ENCODE data around the gene CMTM8. TPM values are rescaled to one million over a fixed set of nuclear protein-coding genes. Genes with fewer than 3 reads are reported as not detected.

The CMTM8 gene
- total RNA-seq, 1 donor from 2014 or later, result 7.5 TPM

DNA sequence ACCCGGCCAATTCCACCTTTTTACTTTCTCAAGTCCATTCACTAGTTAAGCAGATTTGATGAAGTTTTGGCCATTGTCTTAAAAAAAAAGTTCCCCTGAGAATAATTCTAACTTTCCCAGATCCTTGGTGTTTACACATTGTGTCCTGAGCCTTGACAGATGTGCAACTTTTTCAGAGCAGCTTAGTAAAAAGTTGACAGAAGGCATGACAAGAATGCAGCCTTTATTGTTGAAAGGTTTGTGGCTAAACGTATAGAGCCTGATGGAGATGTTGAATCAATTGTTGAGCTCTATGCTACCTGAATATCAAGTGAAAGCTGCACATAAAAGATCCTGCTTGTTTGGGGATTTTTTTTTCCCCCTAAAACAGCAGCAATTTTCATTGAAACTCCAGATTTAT, 77.8 kb downstream of the CMTM8 start:
- no peak for DNase-seq (ENCODE audit: low read depth)
- TF ChIP-seq, protein P1, sequence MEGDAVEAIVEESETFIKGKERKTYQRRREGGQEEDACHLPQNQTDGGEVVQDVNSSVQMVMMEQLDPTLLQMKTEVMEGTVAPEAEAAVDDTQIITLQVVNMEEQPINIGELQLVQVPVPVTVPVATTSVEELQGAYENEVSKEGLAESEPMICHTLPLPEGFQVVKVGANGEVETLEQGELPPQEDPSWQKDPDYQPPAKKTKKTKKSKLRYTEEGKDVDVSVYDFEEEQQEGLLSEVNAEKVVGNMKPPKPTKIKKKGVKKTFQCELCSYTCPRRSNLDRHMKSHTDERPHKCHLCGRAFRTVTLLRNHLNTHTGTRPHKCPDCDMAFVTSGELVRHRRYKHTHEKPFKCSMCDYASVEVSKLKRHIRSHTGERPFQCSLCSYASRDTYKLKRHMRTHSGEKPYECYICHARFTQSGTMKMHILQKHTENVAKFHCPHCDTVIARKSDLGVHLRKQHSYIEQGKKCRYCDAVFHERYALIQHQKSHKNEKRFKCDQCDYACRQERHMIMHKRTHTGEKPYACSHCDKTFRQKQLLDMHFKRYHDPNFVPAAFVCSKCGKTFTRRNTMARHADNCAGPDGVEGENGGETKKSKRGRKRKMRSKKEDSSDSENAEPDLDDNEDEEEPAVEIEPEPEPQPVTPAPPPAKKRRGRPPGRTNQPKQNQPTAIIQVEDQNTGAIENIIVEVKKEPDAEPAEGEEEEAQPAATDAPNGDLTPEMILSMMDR (IDR thresholded peaks at IDR 0.05; ENCODE audit: insufficient read depth, low read length, poor library complexity, severe bottlenecking), result no peak
- Histone ChIP-seq H3K36me3 (ENCODE audit: control insufficient read depth, insufficient read depth, low read length) (no peaks in the 10 kb centered on the region), H3K4me3 (ENCODE audit: low read depth, low read length) (no peak overlapping the region), H3K27me3 (ENCODE audit: control insufficient read depth, insufficient read depth, low read length) (no peaks in the 10 kb centered on the region)

DNA sequence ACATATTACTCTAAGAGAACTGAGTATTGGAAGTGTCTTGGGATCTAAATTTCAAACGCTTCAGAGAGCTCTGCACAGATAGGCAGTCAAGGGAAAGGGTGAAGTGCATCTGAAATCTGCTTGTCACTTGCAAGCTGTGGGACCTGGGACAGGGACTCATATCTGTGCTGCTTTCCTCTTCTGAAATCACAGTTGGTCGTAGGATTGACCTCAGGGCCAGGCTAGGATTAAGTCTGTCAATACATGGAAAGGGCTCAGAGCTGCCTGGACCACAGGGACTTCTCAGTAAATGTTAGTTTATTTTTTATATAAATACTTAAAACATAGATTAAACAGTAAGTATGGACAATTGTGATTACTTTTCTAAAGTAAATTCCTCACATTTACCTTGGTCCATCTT, 78.5 kb downstream of the CMTM8 start:
- DNase-seq (ENCODE audit: low read depth), result no peak
- Histone ChIP-seq H3K36me3 (ENCODE audit: control insufficient read depth, insufficient read depth, low read length) (no peaks in the 10 kb centered on the region), H3K4me3 (ENCODE audit: low read depth, low read length) (no peak overlapping the region), H3K27me3 (ENCODE audit: control insufficient read depth, insufficient read depth, low read length) (no peaks in the 10 kb centered on the region)
- TF ChIP-seq, protein P1 (IDR thresholded peaks at IDR 0.05; ENCODE audit: insufficient read depth, low read length, poor library complexity, severe bottlenecking), result no peak

DNA sequence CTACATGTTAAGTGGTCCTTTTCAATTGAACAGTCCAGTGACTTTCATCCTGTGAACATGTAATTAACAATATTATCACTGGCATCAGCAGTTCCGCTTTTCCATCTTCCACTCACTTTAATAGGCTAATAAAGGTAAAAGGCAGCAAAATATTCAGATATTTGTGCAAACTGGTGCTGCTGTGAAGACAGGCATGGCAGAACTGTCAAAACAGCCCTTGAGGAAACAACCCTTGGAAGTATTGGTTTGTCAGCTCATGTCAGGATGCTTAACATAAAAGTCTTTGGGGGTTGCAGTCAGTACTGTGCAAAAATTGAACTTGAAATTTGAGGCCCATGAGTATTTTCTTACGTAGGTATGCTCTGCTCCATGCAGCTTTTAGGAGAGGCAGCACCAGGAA, 81.1 kb downstream of the CMTM8 start:
- Histone ChIP-seq H3K27me3 (ENCODE audit: control insufficient read depth, insufficient read depth, low read length) (no peaks in the 10 kb centered on the region), H3K36me3 (ENCODE audit: control insufficient read depth, insufficient read depth, low read length) (no peaks in the 10 kb centered on the region), H3K4me3 (ENCODE audit: low read depth, low read length) (no peak overlapping the region)
- TF ChIP-seq, protein P1 (IDR thresholded peaks at IDR 0.05; ENCODE audit: insufficient read depth, low read length, poor library complexity, severe bottlenecking), result no peak
- DNase-seq (ENCODE audit: low read depth), result no peak

DNA sequence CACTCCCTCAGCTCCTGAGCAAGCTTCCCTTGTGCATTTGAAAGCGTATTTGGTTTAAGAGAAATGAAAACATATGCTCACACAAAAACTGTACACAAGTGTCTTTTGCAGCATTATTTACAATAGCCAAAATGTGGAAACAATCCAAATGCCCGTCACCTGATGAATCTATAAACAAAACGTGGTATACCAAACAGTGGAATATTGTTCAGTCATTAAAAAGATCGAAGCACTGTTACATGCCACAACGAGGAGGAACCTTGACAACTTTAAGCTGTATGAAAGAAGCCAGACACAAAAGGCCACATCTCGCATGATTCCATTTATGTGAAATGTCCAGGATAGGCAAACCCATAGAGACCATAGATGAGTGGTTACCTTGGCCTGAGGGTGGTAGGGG, 81.6 kb downstream of the CMTM8 start:
- H3K36me3 ChIP-seq (ENCODE audit: control insufficient read depth, insufficient read depth, low read length), result no peaks in the 10 kb centered on the region
- no peak overlapping the region for H3K4me3 ChIP-seq (ENCODE audit: low read depth, low read length)
- DNase-seq (ENCODE audit: low read depth), result no peak
- TF ChIP-seq, protein P1 (IDR thresholded peaks at IDR 0.05; ENCODE audit: insufficient read depth, low read length, poor library complexity, severe bottlenecking), result no peak
- no peaks in the 10 kb centered on the region for H3K27me3 ChIP-seq (ENCODE audit: control insufficient read depth, insufficient read depth, low read length)

- DNase-seq (ENCODE audit: low read depth), result no peak
- Histone ChIP-seq H3K36me3 (ENCODE audit: control insufficient read depth, insufficient read depth, low read length) (no peaks in the 10 kb centered on the region), H3K4me3 (ENCODE audit: low read depth, low read length) (no peak overlapping the region), H3K27me3 (ENCODE audit: control insufficient read depth, insufficient read depth, low read length) (no peaks in the 10 kb centered on the region)
- TF ChIP-seq, protein P1 (IDR thresholded peaks at IDR 0.05; ENCODE audit: insufficient read depth, low read length, poor library complexity, severe bottlenecking), result no peak
Observed at GRCh38 chr3:32321095-32321790, 82.8 kb downstream of the CMTM8 start.

GRCh38 chr3:32322311-32322710, 83.8 kb downstream of the CMTM8 start:
- no peak for DNase-seq (ENCODE audit: low read depth)
- Histone ChIP-seq H3K27me3 (ENCODE audit: control insufficient read depth, insufficient read depth, low read length) (no peaks in the 10 kb centered on the region), H3K4me3 (ENCODE audit: low read depth, low read length) (no peak overlapping the region), H3K36me3 (ENCODE audit: control insufficient read depth, insufficient read depth, low read length) (no peaks in the 10 kb centered on the region)
- TF ChIP-seq, protein P1 (IDR thresholded peaks at IDR 0.05; ENCODE audit: insufficient read depth, low read length, poor library complexity, severe bottlenecking), result no peak
